Stimulated activated effector memory CD8-positive, alpha-beta T cell treated with anti-CD3 and anti-CD28 coated beads, Interleukin-12 subunit alpha, Interleukin-12 subunit beta, amount 100 ng/mL, for 72 hours (primary cell): Measurements from ENCODE around the gene ZNF316.

ENCODE experiments used
- ATAC-seq: fragments of 150-1000 bp; cut with Tn5 transposase; 2 replicates; pipeline ENCODE4 v1.10.0; 2021
- DNase-seq, 2 donors: peaks; one replicate each; pipeline ENCODE4 v3.0.0; 2021 to 2022; ENCODE audit warnings: low spot score in 2 of 2
- H3K27ac Mint-ChIP-seq: one replicate; pipeline ENCODE4 v1.8.0; 2022; ENCODE audit warnings: mild to moderate bottlenecking, mixed read lengths
- H3K36me3 Mint-ChIP-seq: one replicate; pipeline ENCODE4 v1.8.0; 2022; ENCODE audit warnings: mild to moderate bottlenecking, mixed read lengths
- H3K4me1 Mint-ChIP-seq: one replicate; pipeline ENCODE4 v1.8.0; 2022; ENCODE audit warnings: mixed read lengths
- H3K4me3 Mint-ChIP-seq: one replicate; pipeline ENCODE4 v1.8.0; 2022; ENCODE audit warnings: mild to moderate bottlenecking, mixed read lengths
- H3K9me3 Mint-ChIP-seq: one replicate; pipeline ENCODE4 v1.8.0; 2022; ENCODE audit warnings: mixed read lengths

The ZNF316 gene

GRCh38 chr7:6637544-6638229 is 569 bp downstream of the ZNF316 start:
- DNase-seq, result peak; percentile 46 to 84
- Mint-ChIP-seq H3K4me1 (peaks cover 41% of the 10 kb centered on the region), H3K9me3 (no peaks in the 10 kb centered on the region), H3K4me3 (peak overlapping the region; percentile 82), H3K27ac (peak overlapping the region; percentile 90), H3K36me3 (peaks cover 22% of the 10 kb centered on the region)
- peak; percentile 85 for ATAC-seq

- H3K4me1 Mint-ChIP-seq, result peaks cover 41% of the 10 kb centered on the region
- H3K4me3 Mint-ChIP-seq, result peak overlapping the region; percentile 82
- DNase-seq, result no peak
- H3K9me3 Mint-ChIP-seq, result no peaks in the 10 kb centered on the region
- peak overlapping the region; percentile 90 for H3K27ac Mint-ChIP-seq
- peaks cover 29% of the 10 kb centered on the region for H3K36me3 Mint-ChIP-seq
- ATAC-seq, result no peak
Observed at GRCh38 chr7:6639032-6639431, 1.9 kb downstream of the ZNF316 start.

GRCh38 chr7:6639627-6640026 is 2.5 kb downstream of the ZNF316 start:
- Mint-ChIP-seq H3K4me3 (peak overlapping the region; percentile 82), H3K9me3 (no peaks in the 10 kb centered on the region), H3K27ac (peak overlapping the region; percentile 90), H3K36me3 (peaks cover 34% of the 10 kb centered on the region), H3K4me1 (peaks cover 41% of the 10 kb centered on the region)
- ATAC-seq, result no peak
- no peak for DNase-seq

- peak overlapping the region; percentile 90 for H3K27ac Mint-ChIP-seq
- H3K4me1 Mint-ChIP-seq, result peaks cover 41% of the 10 kb centered on the region
- H3K9me3 Mint-ChIP-seq, result no peaks in the 10 kb centered on the region
- H3K36me3 Mint-ChIP-seq, result peaks cover 40% of the 10 kb centered on the region
- no peak for DNase-seq
- ATAC-seq, result no peak
- no peak overlapping the region for H3K4me3 Mint-ChIP-seq
Observed at GRCh38 chr7:6640246-6640721, 3.2 kb downstream of the ZNF316 start.

- ATAC-seq, result no peak
- Mint-ChIP-seq H3K4me1 (peaks cover 37% of the 10 kb centered on the region), H3K9me3 (no peaks in the 10 kb centered on the region), H3K4me3 (no peak overlapping the region), H3K36me3 (peaks cover 52% of the 10 kb centered on the region), H3K27ac (peak overlapping the region; percentile 78)
- DNase-seq, result no peak
Observed at GRCh38 chr7:6641305-6642035, 4.4 kb downstream of the ZNF316 start.

- no peak for DNase-seq
- no peaks in the 10 kb centered on the region for H3K9me3 Mint-ChIP-seq
- H3K4me1 Mint-ChIP-seq, result peaks cover 36% of the 10 kb centered on the region
- ATAC-seq, result no peak
- H3K27ac Mint-ChIP-seq, result peak overlapping the region; percentile 78
- H3K4me3 Mint-ChIP-seq, result no peak overlapping the region
- peaks cover 61% of the 10 kb centered on the region for H3K36me3 Mint-ChIP-seq
Observed at GRCh38 chr7:6642239-6642839, 5.2 kb downstream of the ZNF316 start.

- DNase-seq (no peak), ATAC-seq (no peak)
- peak overlapping the region; percentile 78 for H3K27ac Mint-ChIP-seq
- H3K4me1 Mint-ChIP-seq, result peaks cover 31% of the 10 kb centered on the region
- no peaks in the 10 kb centered on the region for H3K9me3 Mint-ChIP-seq
- no peak overlapping the region for H3K4me3 Mint-ChIP-seq
- peaks cover 64% of the 10 kb centered on the region for H3K36me3 Mint-ChIP-seq
Observed at GRCh38 chr7:6642861-6643640, 5.9 kb downstream of the ZNF316 start.

GRCh38 chr7:6643915-6644625 is 7.0 kb downstream of the ZNF316 start:
- Mint-ChIP-seq H3K4me3 (no peak overlapping the region), H3K36me3 (peaks cover 58% of the 10 kb centered on the region), H3K4me1 (peaks cover 21% of the 10 kb centered on the region), H3K9me3 (no peaks in the 10 kb centered on the region), H3K27ac (no peak overlapping the region)
- ATAC-seq (no peak), DNase-seq (no peak)

- peak overlapping the region; percentile 20 for H3K27ac Mint-ChIP-seq
- peaks cover 58% of the 10 kb centered on the region for H3K36me3 Mint-ChIP-seq
- no peaks in the 10 kb centered on the region for H3K9me3 Mint-ChIP-seq
Observed at GRCh38 chr7:6644728-6645127, 7.6 kb downstream of the ZNF316 start.

GRCh38 chr7:6646465-6646864 is 9.3 kb downstream of the ZNF316 start:
- peaks cover 6% of the 10 kb centered on the region for H3K4me1 Mint-ChIP-seq
- H3K36me3 Mint-ChIP-seq, result peaks cover 64% of the 10 kb centered on the region
- DNase-seq (no peak), ATAC-seq (no peak)
- no peaks in the 10 kb centered on the region for H3K9me3 Mint-ChIP-seq
- no peak overlapping the region for H3K4me3 Mint-ChIP-seq
- peak overlapping the region; percentile 26 for H3K27ac Mint-ChIP-seq

More at GRCh38 chr7:6644728-6645127, 7.6 kb downstream of the ZNF316 start:
- no peak for ATAC-seq
- H3K4me1 Mint-ChIP-seq, result peaks cover 14% of the 10 kb centered on the region
- no peak for DNase-seq
- no peak overlapping the region for H3K4me3 Mint-ChIP-seq

GRCh38 chr7:6647080-6647479 is 10.0 kb downstream of the ZNF316 start:
- ATAC-seq (no peak), DNase-seq (no peak)
- Mint-ChIP-seq H3K9me3 (no peaks in the 10 kb centered on the region), H3K4me1 (no peaks in the 10 kb centered on the region), H3K36me3 (peaks cover 64% of the 10 kb centered on the region), H3K27ac (peak overlapping the region; percentile 26), H3K4me3 (no peak overlapping the region)

GRCh38 chr7:6647541-6647940 is 10.4 kb downstream of the ZNF316 start:
- Mint-ChIP-seq H3K4me3 (no peak overlapping the region), H3K27ac (peak overlapping the region; percentile 26), H3K4me1 (no peaks in the 10 kb centered on the region), H3K9me3 (no peaks in the 10 kb centered on the region), H3K36me3 (peaks cover 63% of the 10 kb centered on the region)
- DNase-seq (no peak), ATAC-seq (peak; percentile 24)

GRCh38 chr7:6648066-6648814 is 11.1 kb downstream of the ZNF316 start:
- no peaks in the 10 kb centered on the region for H3K4me1 Mint-ChIP-seq
- H3K9me3 Mint-ChIP-seq, result no peaks in the 10 kb centered on the region

GRCh38 chr7:6648815-6649104 is 11.6 kb downstream of the ZNF316 start:
- ATAC-seq (no peak), DNase-seq (no peak)
- no peak overlapping the region for H3K4me3 Mint-ChIP-seq
- peaks cover 57% of the 10 kb centered on the region for H3K36me3 Mint-ChIP-seq
- H3K4me1 Mint-ChIP-seq, result no peaks in the 10 kb centered on the region
- peak overlapping the region; percentile 17 for H3K27ac Mint-ChIP-seq
- no peaks in the 10 kb centered on the region for H3K9me3 Mint-ChIP-seq

More at GRCh38 chr7:6648066-6648814, 11.1 kb downstream of the ZNF316 start:
- H3K4me3 Mint-ChIP-seq, result no peak overlapping the region
- no peak overlapping the region for H3K27ac Mint-ChIP-seq
- no peak for ATAC-seq
- no peak for DNase-seq
- peaks cover 61% of the 10 kb centered on the region for H3K36me3 Mint-ChIP-seq
